Middle frontal gyrus (tissue), 1 donor: ENCODE data around the gene GFOD1.

Source experiments
- DNase-seq: peaks from one replicate; pipeline ENCODE4 v3.0.0-alpha.2; 2015; ENCODE audit warnings: low spot score; ENCODE audit errors: extremely low spot score

The GFOD1 gene

GRCh38 chr6:13380761-13381160 lies 106.6 kb downstream of the GFOD1 start:
- DNase-seq, result no peak

GRCh38 chr6:13378669-13379590 lies 108.5 kb downstream of the GFOD1 start:
- DNase-seq, result no peak

GRCh38 chr6:13377054-13377758 lies 110.2 kb downstream of the GFOD1 start:
- no peak for DNase-seq

GRCh38 chr6:13375360-13375878 lies 112.0 kb downstream of the GFOD1 start:
- DNase-seq, result no peak

- DNase-seq, result no peak
These were observed 113.5 kb downstream of the GFOD1 start for GRCh38 chr6:13373919-13374318.

GRCh38 chr6:13373488-13373886 lies 113.9 kb downstream of the GFOD1 start:
- DNase-seq, result no peak

- DNase-seq, result no peak
These were observed 114.5 kb downstream of the GFOD1 start for GRCh38 chr6:13372688-13373487.

- no peak for DNase-seq
These were observed 115.3 kb downstream of the GFOD1 start for GRCh38 chr6:13372076-13372475.

- no peak for DNase-seq
These were observed 115.9 kb downstream of the GFOD1 start for GRCh38 chr6:13371421-13372072.

- DNase-seq, result no peak
These were observed 116.8 kb downstream of the GFOD1 start for GRCh38 chr6:13370623-13371022.

- no peak for DNase-seq
These were observed 117.8 kb downstream of the GFOD1 start for GRCh38 chr6:13369591-13369990.

GRCh38 chr6:13368731-13369115 lies 118.7 kb downstream of the GFOD1 start:
- DNase-seq, result no peak

GRCh38 chr6:13368079-13368730 lies 119.2 kb downstream of the GFOD1 start:
- DNase-seq, result no peak

GRCh38 chr6:13367396-13367795 lies 120.0 kb downstream of the GFOD1 start:
- DNase-seq, result no peak

GRCh38 chr6:13365320-13365719 lies 122.1 kb downstream of the GFOD1 start:
- no peak for DNase-seq

GRCh38 chr6:13364842-13365241 lies 122.6 kb downstream of the GFOD1 start:
- DNase-seq, result no peak

- DNase-seq, result no peak
These were observed 125.0 kb downstream of the GFOD1 start for GRCh38 chr6:13362412-13362811.

- no peak for DNase-seq
These were observed 126.5 kb downstream of the GFOD1 start for GRCh38 chr6:13360671-13361540.

- no peak for DNase-seq
These were observed 128.1 kb downstream of the GFOD1 start for GRCh38 chr6:13359287-13359686.

GRCh38 chr6:13358511-13358910 lies 128.9 kb downstream of the GFOD1 start:
- DNase-seq, result no peak
